Hematopoietic multipotent progenitor cell treated with erythropoietin and hydrocortisone succinate and interleukin-3 and kit ligand, for 17 days (in vitro differentiated cells): ENCODE data around the gene SDS.
A peak's percentile ranks its signal among the peaks of the same experiment; 100 is the strongest.
"Not testable (repeated sequence)": the region's sequence is repeated elsewhere in the genome, so short reads cannot be mapped to it uniquely, and the experiment has no call there.

ENCODE experiments used
- DNase-seq: peaks from one replicate; pipeline ENCODE4 v3.0.0-alpha.2; 2015; ENCODE audit warnings: low spot score

SDS gene

DNA sequence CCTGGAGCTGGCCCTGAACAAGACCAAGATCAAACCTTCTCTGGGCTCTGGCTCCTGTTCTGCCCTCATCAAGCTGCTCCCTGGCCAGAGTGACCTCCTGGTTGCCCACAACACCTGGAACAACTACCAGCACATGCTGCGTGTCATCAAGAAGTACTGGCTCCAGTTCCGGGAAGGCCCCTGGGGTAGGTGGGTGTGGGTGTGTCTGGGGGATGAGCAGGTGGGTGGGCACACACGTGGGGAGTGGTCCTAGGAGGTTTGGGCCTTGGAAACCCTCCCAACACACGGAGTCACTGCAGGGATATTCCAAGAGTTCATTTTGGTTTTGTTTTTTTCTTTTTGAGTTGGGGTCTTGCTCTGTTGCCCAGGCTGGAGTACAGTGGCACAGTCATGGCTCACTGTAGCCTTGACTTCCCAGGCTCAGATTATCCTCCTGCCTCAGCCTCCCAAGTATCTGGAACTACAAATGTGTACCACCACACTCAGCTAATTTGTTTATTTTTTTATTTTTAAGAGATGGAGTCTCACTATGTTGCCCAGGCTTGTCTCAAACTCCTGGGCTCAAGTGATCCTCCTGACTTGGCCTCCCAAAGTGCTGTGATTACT, 28.8 kb downstream of the SDS start:
- DNase-seq: no peak

DNA sequence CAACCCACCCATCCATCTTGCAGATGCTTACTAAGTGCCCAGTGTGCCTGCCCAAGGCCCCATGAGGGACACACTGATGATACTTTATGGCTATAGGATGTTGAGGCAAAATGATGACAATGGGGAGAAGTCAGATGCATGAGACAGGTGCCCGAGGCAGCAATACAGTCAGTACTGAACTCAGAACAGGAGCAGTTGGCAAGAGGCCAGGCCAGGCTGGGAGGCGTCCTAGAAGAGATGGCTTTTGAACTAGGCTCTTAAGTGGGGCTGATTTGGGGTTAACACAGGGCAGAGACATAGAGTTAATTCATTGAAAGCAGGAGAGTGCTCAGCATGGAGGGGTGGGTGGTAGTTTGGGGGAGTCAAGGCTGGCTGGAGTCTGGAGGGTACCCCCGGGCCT, 29.7 kb downstream of the SDS start:
- DNase-seq: peak; percentile 62

DNA sequence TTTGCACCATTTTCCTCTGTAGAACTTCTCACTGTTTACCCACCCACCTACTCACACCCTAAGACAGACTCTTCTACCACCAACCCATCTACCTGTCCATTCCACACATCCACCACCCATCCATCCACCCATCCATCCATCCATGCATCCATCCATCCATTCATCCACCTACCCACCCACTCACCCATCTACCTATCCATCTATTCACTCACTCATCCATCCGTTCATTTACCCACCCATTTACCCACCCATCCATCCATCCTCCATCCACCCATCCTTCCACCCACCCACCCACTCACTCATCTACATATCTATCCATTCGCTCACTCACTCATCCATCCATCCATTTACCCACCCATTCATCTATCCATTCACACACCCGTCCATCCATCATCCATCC, 30.2 kb downstream of the SDS start:
- DNase-seq: no peak

DNA sequence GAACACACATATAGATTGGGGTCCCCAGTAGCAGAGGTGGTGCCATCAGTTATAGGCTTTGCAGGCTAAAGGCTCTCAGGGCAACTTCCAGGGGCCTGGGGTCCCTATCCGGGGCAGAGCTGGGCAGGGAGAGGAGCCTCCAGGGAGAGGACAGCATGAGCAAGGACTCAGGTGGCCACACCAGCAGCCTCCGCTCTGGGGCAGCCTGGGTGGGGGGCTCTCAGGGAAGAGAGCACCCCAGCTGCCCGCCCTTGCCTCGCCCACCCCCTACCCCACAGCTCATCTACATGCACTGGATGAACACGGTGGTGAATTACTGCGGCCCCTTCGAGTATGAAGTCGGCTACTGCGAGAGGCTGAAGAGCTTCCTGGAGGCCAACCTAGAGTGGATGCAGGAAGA, 31.3 kb downstream of the SDS start:
- no peak for DNase-seq

DNA sequence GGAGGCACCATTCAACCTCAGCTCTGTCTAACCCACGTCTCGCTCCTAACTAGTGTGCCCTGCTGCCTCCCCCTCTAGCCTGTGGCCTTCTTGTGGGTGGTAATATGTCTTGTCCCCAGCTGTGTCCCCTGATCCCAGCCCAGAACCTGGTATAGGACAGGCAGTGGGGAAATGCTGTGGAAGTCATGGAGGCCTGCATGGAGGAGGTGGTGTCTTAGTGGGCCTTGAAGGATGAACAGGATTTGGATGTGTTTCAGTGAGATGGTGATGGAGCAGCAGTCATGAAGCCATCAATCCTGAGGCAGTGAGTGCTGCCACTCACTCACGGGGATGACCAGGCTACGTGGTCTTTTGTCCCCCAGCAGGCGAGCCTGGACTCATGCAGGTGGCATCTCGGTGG, 31.9 kb downstream of the SDS start:
- DNase-seq: no peak

DNA sequence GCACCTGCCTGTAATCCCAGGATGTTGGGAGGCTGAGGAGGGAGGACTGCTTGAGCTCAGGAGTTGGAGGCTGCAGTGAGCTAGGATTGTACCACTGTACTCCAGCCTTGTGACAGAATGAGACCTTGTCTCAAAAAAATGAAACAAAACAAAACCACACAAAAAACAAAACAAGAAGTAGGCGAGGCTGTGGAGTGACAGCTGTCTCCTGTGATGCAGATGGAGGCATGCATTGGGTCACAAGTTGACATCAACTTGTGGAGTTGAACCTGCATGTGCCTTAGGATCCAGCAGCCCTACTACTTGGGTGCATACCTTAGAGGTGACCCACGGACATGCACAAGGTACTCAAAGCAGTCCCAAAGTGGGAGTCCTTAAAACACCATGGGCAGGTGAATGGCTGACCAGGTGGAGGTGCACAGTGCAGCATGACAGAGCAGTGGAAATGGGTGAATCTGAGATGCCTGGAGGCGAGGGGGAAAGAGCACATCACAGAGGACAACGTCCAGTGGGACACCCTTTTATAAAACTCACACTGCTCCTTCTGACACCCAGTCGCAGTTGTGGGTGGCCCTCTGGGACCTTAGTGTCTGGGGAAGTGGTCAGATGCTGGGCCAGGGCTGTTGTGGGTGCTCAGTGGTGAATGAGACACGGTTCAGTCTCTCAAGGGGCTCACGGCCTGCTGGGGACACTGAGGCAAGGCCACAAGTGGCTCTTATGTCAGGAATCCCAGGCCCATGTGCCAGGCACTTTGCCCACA, 32.6 kb downstream of the SDS start:
- no peak for DNase-seq

DNA sequence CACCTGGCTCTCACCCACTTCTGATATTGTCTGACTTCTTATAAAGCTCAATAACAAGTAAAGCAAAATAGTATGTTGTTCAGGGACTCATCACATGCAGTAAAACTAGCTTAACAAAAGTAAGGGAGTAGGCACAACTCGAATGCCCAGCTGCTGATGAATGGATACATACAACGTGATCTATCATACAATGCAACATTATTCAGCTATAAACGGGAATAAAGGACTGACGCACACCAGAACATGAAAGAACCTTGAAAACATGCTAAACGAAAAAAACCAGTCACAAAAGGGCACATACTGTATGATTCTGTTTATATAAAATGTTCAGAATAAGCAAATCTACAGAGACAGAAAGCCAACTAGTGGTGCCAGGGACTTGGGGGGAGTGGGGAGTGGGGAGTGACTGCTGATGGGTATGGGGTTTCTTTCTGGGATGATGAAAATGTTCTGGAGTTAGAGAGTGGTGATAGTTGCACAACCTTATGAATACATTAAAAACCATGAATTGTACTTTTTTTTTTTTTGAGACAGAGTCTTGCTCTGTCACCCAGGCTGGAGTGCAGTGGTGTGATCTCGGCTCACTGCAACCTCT, 34.2 kb downstream of the SDS start:
- no peak for DNase-seq

DNA sequence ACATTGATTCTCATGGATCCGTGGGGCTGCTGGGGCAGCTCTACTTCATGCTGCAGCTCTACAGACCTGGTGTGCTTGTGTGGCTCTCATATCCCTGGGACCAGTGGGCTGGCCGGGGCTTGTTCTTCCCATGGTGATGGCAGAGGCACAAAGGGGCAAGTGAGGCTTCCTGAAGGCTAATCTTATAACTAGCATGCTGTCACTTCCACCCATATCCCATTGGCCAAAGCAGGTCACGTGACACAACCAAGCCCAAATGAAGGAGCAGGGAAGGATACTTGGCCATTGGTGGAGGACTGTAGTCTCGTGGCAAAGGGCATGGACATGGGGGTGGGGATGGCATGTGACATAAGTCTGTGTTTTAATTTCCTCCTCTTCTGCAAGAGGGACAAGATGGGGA, 35.4 kb downstream of the SDS start:
- no peak for DNase-seq

DNA sequence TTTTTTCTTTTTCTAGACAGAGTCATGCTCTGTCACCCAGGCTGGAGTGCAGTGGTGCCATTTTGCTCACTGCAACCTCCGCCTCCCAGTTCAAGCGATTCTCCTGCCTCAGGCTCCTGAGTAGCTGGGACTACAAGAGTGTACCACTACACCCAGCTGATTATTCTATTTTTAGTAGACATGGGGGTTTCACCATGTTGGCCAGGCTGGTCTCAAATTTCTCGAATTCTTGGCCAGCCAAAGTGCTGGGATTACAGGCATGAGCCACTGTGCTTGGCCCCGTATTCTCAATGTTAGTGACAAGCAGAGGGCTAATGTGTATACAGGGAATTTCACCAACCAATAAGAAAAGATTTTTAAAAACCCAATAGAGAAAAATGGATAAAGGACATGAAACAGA, 36.9 kb downstream of the SDS start:
- DNase-seq: no peak

DNA sequence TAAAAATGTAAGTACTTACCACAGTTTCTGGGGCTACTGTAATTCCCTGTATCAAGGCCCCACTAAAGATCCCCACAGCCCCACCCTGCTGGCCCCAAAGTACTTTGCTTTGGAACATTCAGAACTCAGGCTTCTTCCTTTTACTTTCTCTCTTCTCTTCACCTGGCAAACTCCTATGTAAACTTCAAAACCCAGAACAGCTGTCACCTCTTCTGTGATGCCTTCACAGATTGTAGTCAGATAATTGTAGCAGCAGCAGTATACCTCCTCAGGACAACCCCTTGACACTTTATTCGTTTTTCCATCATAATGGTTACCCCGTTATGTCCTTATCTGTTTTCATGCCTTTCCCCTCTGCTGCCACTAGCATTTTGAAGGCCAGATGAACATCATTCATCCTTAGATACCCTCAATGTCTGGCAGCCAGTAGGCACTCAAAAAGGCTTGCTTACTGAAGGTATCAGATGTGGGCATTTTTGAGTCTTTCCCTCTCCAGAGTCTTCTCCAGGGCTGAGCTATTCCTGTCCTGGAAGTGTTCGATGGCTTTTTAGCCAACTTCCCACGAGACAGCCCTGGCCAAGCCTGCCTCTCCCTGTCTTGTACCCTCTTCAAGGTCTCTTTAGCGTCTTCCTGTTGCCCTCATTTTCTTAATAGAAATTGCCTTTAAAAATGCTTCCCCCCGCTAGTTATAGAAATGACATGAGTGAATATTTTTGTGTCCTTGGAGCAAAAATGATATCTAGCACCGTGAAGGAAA, 37.9 kb downstream of the SDS start:
- DNase-seq: no peak

DNA sequence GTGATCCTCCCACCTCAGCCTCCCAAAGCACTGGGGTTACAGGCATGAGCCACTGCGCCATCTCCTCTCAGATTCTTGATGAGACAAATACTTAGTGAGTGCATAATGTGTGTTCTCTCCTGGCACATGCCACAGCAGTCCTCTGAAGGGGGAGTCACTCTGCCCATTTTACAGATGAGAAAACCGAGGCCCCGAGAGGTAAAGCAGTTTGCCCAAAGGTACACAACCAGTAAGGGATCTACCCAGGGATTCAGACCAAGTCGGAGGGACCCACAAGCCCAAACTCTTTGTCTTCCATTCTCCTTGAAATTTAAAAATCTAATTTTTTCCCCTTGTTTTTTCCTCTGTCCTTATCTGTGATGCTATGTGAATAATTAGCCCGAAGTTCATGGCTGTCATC, 39.0 kb downstream of the SDS start:
- no peak for DNase-seq

DNA sequence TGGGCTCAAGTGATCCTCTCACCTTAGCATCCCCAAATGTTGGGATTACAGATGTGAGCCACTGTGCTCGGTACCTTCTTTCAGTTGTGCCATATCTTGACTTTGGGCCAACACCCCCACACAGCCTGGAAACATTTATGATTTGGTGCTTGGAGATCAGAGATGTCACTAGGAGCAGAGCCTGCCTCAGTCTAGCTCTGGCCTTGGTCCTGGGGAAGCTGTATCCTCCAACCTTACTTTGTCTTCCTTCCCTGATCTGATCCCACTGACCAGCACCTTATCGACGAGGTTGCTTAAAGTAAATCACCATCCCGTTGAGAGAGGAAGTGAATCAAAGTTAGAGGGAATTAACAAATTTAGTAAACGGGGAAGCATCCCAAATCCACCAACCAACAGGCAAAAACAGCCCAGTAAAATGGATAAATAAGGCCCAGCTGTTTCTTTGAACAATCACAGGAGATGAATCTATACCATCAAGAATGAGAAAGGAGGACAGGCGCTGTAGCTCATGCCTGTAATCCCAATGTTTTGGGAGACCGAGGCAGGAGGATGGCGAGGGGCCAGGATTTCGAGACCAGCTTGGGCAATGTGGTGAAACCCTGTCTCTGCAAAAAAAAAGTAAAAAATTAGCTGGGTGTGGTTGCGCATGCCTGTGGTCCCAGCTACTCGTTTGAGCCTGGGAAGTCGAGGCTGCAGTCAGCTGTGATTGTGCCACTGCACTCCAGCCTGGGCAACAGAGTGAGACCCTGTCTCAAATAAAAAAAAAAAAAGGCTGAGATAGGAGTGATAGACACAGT, 41.9 kb downstream of the SDS start:
- no peak for DNase-seq

DNA sequence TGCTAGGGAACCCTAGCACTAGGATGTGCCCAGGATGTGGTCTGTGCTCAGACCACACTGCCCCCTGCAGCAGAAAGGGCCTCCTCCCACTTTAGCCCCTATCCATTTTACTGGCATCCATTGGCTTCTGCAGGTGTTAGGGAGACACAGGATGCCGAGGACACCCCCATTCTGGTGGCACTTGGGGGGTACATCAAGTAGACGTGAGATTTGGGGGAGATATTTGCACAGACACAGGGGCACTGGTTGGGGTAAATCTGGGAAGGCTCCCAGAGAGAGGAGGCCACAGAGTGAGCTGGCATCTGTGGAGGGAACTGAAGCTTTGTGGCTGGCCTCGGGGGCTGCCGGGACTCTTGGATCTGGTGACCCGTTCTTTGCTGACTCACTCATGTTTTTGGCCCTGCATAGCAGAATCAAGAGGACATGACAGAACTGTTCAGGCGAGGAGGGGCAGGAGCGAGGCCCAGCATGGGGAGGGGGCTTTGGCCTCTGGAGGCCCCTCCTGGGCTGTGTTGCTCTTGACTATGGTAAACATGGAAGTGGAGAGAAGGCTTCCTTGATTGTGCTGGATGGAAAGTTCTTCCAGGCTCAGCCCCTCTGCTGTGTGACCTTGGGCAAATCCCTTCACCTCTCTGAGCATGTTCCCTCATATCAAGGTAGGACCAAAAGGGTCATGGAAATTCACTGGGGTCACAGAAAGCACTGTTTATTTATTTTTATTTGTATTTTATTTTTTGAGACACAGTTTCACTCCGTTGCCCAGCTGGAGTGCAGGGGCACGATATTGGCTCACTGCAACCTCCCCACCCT, 43.5 kb downstream of the SDS start:
- peak; percentile 34 for DNase-seq

DNA sequence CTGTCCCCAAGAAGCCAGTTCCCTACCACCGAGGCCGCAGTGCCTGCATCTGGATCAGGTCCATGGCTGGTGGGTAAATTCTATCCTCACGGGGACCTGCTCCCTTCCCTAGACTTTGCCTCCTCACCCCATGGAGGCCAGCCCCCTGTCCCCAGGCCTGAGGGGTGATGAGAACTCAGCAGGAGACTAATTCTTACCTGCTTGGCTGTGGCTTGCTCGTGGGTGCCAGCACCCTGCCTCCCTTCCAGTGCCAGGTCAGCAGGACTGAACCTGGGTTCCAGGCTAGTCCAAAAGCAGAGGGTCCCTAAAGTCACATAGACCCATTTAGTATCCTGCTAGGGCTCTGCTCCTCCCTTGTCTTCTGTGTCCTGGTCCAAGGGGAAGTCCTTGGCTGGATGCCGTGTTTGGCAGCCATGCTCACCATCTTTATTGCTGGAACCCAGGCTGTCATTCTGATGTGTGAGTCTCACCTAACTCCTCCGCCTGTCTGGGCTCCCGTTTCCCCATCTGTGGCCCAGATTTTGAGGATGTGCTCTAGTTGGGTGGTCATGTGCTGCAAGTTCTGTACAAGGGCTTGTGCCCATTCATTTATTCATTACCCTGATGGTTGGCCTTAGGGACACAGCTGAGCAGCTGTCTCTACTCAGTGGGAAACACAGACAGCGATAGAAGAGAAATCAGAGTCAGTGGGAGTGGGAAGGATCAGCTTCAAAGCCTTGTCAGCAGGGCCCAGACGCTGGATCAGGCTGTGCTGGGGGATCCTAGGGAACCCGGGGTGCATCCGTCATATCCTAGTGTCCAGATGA, 44.4 kb downstream of the SDS start:
- no peak for DNase-seq

DNA sequence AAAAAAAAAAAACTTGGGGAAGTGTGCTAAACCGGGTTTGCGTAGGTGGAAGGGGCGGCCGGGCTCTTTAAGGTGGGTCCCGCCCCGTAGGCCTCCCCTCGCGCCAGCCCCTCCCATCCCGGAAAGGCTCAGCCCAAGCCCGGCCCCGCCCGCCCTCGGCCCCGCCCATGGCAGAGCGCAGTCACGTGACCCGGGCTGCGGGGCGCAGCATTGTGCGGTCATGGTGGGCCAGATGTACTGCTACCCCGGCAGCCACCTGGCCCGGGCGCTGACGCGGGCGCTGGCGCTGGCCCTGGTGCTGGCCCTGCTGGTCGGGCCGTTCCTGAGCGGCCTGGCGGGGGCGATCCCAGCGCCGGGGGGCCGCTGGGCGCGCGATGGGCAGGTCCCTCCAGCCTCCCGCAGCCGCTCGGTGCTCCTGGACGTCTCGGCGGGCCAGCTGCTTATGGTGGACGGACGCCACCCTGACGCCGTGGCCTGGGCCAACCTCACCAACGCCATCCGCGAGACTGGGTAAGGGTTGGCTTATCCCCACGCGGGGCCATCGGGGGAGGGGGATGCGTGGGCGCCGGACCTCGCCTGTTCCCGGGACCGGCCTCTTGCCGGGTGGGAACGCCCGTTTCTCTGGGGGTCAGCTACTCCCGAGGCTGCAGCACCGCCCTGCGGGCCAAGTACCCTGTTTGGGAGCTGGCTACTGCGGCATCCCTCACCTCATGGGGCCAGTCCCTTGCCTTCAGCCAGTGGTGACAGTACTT, 45.1 kb downstream of the SDS start, which contains the start of gene PLBD2:
TSS of gene PLBD2 (plus strand) at position 207 of the 752 bp plus-strand sequence. CDS start at position 221, 14 bp downstream.
- DNase-seq: peak; percentile 93

DNA sequence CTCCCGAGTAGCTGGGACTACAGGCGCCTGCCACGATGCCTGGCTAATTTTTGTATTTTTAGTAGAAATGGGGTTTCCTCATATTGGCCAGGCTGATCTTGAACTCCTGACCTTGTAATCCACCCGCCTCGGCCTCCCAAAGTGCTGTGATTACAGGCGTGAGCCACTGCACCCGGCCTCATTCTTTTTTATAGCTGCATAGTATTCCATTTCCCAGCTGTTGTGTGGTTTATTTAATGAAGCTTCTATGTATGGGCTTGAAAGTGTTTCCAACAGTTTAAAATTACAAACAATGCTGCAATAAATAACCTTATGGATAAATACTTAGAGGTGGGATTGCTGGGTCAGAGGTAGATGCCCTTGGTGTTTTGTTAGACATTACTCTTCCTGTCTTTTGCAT, 49.5 kb downstream of the SDS start:
- DNase-seq: not testable (repeated sequence)

DNA sequence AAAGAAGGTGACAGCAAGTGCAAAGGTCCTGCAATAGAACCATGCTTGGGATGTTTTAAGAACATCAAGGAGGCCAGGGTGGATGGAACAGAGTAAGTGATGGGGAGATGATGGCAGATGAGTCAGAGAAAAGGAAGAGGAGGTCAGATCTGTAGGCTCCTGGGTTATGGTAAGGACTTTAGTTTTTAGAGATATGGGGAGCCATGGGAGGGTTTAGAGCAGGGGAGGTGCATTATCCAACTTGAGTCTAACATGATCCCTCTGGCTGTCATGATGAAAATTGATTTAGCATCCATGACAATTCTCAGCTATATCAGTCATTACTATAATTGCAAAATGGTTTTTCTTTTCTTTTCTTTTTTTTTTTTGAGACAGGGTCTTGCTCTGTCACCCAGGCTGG, 52.6 kb downstream of the SDS start:
- DNase-seq: no peak

DNA sequence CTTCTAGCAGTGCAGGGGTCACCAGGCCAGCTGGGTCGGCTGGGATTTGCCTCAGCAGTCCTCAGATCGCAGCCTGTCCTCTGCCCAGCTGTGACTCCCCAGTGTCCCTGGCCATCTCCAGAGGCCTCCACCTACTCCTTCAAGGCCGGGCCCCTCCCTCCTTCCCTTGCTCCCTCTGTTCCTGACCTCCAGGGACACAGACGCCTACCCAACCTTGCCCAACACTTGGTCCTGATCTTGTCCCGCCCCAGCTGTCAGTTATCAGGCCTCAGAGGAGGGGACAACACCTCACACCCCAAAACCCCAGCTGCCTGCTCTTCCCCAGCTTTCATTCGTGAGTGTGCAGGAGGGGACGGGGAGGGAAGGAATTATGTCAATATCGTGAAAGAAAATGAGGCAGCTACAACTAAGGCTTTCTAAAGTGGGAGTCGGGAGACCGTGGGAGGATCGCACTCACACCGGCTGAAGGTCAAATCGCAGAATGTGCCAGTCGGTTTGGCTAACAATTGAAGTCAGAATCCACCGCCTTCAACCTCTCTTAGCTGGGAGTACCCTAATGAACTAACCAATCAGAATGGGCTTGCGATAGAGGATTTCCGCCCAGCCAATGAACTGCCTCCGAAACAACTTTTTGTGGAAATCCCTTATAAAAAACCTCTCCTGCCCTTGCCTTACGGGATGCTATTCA, 54.7 kb downstream of the SDS start:
- DNase-seq: no peak

DNA sequence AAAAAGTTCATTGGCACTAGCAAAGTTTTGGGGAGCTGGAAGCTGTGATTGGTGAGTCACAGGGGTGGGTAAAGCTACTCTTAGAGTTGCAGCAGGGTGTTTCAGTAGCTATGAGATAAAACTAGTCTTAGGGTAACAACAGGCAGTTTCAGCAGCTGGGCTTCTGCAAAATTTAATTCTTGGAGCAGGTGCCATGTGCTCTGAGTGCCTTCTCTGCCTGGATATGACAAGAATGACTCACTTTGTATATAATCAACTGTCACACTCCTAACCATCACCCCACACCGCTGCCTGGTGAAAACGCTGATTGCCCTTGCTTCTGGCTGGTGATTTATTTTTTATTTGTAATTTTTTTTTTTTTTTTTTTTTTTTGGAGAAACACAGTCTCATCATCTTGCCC, 55.8 kb downstream of the SDS start:
- DNase-seq: no peak
